Muscle layer of duodenum (tissue), 2 donors: ENCODE data around the gene PRSS21.

Experiments
- H3K27ac ChIP-seq: one replicate; pipeline ENCODE4 v1.7.0; 2013; ENCODE audit warnings: mild to moderate bottlenecking, low read length
- H3K27me3 ChIP-seq: one replicate; pipeline ENCODE4 v1.7.0; 2013; ENCODE audit warnings: low read depth, mild to moderate bottlenecking, control low read depth, low read length
- H3K36me3 ChIP-seq, 2 donors: one replicate each; pipeline ENCODE4 v1.7.0; 2013; ENCODE audit warnings: low read length in 2 of 2, control low read depth in 1 of 2, mild to moderate bottlenecking in 1 of 2; ENCODE audit not compliant: insufficient read depth in 2 of 2, control insufficient read depth in 1 of 2
- H3K4me1 ChIP-seq, 2 donors: one replicate each; pipeline ENCODE4 v1.7.0; 2013; ENCODE audit warnings: low read length in 2 of 2, mild to moderate bottlenecking in 2 of 2, control low read depth in 1 of 2, moderate library complexity in 1 of 2; ENCODE audit not compliant: insufficient read depth in 2 of 2, control insufficient read depth in 1 of 2
- H3K4me3 ChIP-seq, 2 donors: one replicate each; pipeline ENCODE4 v1.7.0; 2013; ENCODE audit warnings: low read length in 2 of 2, low read depth in 1 of 2, mild to moderate bottlenecking in 1 of 2
- H3K9me3 ChIP-seq, 2 donors: one replicate each; pipeline ENCODE4 v1.7.0; 2013; ENCODE audit warnings: low read length in 2 of 2, control low read depth in 1 of 2, mild to moderate bottlenecking in 1 of 2; ENCODE audit not compliant: control insufficient read depth in 1 of 2
- donor health status: healthy.

Gene PRSS21

DNA sequence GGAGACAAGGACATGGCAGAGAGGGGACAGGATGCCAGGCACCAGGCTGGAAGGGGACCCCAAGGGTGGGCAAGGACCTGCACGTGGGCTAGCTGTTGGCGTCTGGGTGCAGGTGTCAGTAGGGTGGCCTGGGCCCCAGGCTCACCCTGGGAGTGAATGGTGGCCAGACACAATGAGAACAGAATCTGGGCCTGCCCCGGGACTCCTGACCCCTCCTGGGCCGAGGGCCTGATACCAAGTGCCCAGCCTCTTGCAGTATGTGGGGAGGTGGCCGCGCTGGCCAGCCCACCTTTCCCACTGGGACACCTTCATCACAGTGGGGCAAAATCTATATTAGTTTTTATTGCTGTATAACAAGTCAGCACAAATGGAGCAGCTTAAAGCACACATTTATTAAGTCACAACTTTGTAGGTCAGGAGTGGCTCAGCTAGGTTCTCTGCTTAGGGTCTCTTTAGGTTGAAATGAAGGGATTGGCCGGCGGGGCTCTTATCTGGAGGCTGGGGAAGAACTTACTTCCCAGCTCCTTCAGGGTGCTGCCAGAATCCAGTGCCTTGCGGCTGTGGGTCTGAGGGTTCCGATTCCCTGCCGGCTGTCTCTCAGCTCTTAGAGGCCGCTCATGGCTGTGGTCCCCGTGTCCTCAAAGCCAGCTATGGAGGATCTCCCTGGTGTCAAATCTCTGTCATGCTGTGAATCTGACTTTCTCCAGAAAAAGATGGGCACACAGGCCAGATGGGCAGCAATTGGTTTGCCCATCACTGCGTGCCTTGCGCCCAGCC, 33.3 kb upstream of the PRSS21 start:
- H3K4me3 ChIP-seq, result no peak overlapping the region
- no peak overlapping the region for H3K27ac ChIP-seq
- H3K4me1 ChIP-seq, result peaks cover 0 to 13% of the 10 kb centered on the region in 2 donors
- peaks cover 23% of the 10 kb centered on the region for H3K27me3 ChIP-seq
- H3K36me3 ChIP-seq, result no peaks in the 10 kb centered on the region
- no peaks in the 10 kb centered on the region for H3K9me3 ChIP-seq

DNA sequence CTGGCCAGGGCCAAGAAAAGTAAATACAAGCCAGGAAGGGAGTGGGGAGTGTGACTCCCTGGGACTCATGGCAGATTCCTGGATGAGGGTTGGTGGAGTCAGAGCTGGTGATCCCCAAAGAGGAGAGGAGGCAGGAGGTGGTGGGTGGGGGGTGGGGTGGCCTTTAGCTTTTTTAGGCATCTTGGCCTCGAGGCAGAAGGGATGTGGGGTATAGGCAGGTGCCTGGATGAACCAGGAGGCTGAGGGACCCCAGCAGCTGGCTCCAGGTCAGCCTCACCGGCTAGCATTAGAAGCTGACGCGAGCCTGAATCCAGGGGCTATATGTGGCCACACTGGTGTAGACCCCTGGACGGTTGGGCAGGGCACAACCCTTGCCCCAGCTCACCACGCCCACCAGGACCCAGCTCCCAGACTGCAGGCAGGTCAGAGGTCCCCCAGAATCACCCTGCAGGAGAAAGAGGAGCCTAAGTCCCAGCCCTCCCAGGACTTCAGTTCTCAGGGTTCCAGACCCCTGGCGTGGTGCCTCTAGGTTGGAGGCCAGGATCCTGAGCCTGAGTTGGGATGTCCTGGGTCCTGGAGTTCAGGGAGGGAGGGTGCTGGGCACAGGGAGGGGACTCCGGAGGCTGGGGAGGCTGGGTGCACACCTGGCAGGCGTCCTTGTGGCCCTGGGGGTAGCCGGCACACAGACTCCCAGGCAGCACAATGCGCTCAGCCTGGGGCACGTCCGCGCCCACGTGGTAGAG, 32.5 kb upstream of the PRSS21 start:
- Histone ChIP-seq H3K27ac (no peak overlapping the region), H3K9me3 (no peaks in the 10 kb centered on the region), H3K27me3 (peaks cover 23% of the 10 kb centered on the region), H3K4me1 (peaks cover 0 to 8% of the 10 kb centered on the region in 2 donors), H3K4me3 (peak overlapping the region in 1 of 2 donors; percentile 51), H3K36me3 (no peaks in the 10 kb centered on the region)

GRCh38 chr16:2785101-2785991, 31.7 kb upstream of the PRSS21 start:
- Histone ChIP-seq H3K36me3 (no peaks in the 10 kb centered on the region), H3K4me1 (peaks cover 0 to 8% of the 10 kb centered on the region in 2 donors), H3K27ac (no peak overlapping the region), H3K4me3 (peak overlapping the region in 1 of 2 donors; percentile 51), H3K27me3 (peaks cover 23% of the 10 kb centered on the region), H3K9me3 (no peaks in the 10 kb centered on the region)

DNA sequence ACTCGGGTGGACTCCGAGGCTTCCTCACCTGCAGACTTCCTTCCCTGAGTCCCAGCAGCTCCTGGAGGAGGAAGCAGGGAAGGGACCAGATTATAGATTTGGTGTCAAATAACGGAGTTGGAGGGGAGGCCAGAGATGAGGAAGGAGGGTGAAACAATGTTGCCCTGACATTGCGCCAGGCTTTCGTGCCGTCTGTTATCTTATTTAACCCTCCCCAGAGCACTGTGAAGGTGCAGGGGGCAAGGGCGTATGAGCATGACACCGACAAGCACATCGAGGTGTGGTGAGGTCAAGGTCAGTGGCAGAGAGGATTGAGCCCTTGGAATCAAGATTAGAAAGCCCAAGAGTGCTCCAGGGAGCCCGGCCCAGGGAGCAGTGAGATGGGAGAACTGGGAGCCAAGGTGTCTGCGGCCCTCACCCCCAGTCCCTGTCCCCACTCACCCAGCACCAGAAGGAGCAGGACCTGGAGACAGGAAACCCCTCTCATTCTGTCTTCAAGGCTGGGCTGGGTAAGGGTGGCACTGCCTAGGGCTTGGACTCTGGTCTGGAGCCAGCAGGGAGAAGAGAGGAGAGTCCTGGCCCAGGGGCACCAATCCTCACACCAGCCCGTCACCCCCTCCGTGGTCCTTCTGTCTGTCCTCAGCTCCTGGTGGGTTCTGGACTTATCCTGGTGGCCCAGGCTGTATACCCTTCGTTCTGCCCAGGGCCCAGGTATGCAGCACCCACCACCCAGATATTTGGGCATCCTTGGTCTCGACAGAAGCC, 30.8 kb upstream of the PRSS21 start:
- Histone ChIP-seq H3K27me3 (peaks cover 23% of the 10 kb centered on the region), H3K4me1 (peaks cover 0 to 8% of the 10 kb centered on the region in 2 donors), H3K4me3 (no peak overlapping the region), H3K9me3 (no peaks in the 10 kb centered on the region), H3K27ac (no peak overlapping the region), H3K36me3 (no peaks in the 10 kb centered on the region)

DNA sequence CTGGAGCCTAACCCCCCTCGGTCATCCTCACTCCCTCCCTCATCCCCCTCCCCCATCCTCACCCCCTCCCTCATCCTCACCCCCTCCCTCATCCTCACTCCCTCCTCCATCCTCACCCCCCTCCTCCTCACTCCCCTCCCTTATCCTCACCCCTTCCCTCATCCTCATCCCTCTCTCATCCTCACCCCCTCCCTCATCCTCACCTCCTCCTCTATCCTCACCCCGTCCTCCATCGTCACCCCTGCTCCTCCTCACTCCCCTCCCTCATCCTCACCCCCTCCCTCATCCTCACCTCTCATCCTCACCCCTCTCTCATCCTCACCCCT, 30.2 kb upstream of the PRSS21 start:
- Histone ChIP-seq H3K9me3 (no peaks in the 10 kb centered on the region), H3K27me3 (peaks cover 23% of the 10 kb centered on the region), H3K4me3 (no peak overlapping the region)

DNA sequence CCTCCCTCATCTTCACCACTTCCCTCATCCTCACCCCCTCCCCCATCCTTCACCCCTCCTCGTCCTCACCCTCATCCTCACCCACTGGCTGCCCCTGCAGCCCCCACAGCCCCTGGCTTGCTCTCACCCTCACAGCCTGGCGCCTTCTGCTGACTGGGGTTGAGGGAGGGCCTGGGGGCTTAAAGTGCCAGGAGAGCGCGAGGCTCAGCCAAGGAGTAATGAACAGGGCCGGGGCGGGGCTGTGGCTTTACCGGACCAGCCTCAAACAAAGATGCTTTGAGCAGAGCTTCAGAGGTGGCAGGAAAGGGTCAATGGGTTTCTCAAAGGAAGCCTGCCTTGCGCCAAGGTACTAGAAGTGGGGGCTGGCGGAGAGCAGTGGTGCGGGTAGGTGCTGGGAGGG, 29.6 kb upstream of the PRSS21 start, which contains the start of gene PRSS33:
Gene PRSS33, minus strand, starts transcription at position 155 of the 400 bp plus-strand sequence. CDS start 1,013 bp downstream, outside the sequence.
- Histone ChIP-seq H3K27ac (no peak within 1 kb of the TSS), H3K9me3 (no peaks in the 10 kb centered on the region), H3K4me1 (peaks cover 0 to 8% of the 10 kb centered on the region in 2 donors), H3K27me3 (peaks cover 23% of the 10 kb centered on the region), H3K36me3 (no peaks in the 10 kb centered on the region), H3K4me3 (no peak within 1 kb of the TSS)

More for the DNA sequence above, 30.2 kb upstream of the PRSS21 start:
- Histone ChIP-seq H3K4me1 (peaks cover 0 to 8% of the 10 kb centered on the region in 2 donors), H3K27ac (no peak overlapping the region), H3K36me3 (no peaks in the 10 kb centered on the region)

GRCh38 chr16:2787961-2788360, 29.1 kb upstream of the PRSS21 start:
- Histone ChIP-seq H3K27ac (no peak overlapping the region), H3K36me3 (no peaks in the 10 kb centered on the region), H3K9me3 (no peaks in the 10 kb centered on the region), H3K27me3 (peaks cover 23% of the 10 kb centered on the region), H3K4me3 (no peak overlapping the region), H3K4me1 (peaks cover 0 to 8% of the 10 kb centered on the region in 2 donors)

- Histone ChIP-seq H3K27me3 (peaks cover 17% of the 10 kb centered on the region), H3K9me3 (no peaks in the 10 kb centered on the region), H3K4me1 (peaks cover 0 to 3% of the 10 kb centered on the region in 2 donors), H3K36me3 (no peaks in the 10 kb centered on the region), H3K4me3 (no peak overlapping the region), H3K27ac (no peak overlapping the region)
Observed at GRCh38 chr16:2790631-2791030, 26.4 kb upstream of the PRSS21 start.

DNA sequence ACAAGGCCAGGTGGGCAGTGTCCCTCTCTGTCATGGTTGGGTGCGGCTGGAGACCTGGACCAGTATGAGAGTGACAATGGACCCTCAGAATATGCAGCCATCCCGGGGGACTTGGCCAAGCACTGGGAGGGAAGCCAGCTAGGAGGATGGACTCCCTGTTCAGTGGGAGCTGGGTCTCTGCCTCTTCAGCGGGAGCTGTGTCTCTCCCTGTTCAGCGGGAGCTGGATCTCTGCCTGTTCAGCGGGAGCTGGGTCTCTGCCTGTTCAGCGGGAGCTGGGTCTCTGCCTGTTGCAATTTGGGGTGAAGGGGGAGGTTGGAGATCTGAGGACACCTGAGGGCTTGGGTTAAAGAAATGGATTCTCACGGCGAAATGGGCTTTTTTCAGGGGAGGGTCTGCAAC, 25.9 kb upstream of the PRSS21 start:
- Histone ChIP-seq H3K27me3 (peaks cover 12% of the 10 kb centered on the region), H3K27ac (no peak overlapping the region), H3K36me3 (no peaks in the 10 kb centered on the region), H3K4me3 (no peak overlapping the region), H3K4me1 (no peaks in the 10 kb centered on the region), H3K9me3 (no peaks in the 10 kb centered on the region)

DNA sequence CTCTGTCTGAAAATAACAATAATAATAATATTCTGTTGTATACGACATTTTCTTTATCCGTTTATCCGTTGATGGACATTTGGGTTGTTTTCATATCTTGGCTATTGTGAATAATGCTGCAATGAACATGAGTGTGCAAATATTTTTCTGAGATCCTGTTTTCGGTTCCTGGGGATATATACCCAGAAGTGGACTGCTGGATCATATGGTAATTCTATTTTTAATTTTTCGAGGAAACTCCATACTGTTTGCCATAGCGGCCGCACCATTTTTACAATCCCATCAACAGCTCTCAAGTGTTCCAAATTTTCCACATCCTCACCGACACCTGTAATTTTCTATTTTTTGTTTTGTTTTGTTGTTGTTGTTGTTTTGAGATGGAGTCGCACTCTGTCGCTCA, 24.1 kb upstream of the PRSS21 start:
- no peaks in the 10 kb centered on the region for H3K4me1 ChIP-seq
- H3K9me3 ChIP-seq, result no peaks in the 10 kb centered on the region
- peaks cover under 1% of the 10 kb centered on the region for H3K27me3 ChIP-seq

More for the DNA sequence above, 24.1 kb upstream of the PRSS21 start:
- Histone ChIP-seq H3K27ac (no peak overlapping the region), H3K36me3 (no peaks in the 10 kb centered on the region), H3K4me3 (no peak overlapping the region)
